DMS114 treated with DMSO at 0.1 percent for 48 hours (cell line): ENCODE data around the gene CEP112.
"Not testable (repeated sequence)": the region's sequence is repeated elsewhere in the genome, so short reads cannot be mapped to it uniquely, and the experiment has no call there.

Experiments
- DNase-seq: peaks from one replicate; lab custom pipeline; 2025; ENCODE audit not compliant: unreplicated experiment; lab: John Stamatoyannopoulos, UW

Gene CEP112

GRCh38 chr17:65794572-65794971 is 397.4 kb downstream of the CEP112 start:
- DNase-seq, result no peak

GRCh38 chr17:65790241-65790640 is 401.7 kb downstream of the CEP112 start:
- DNase-seq, result no peak

- DNase-seq, result no peak
Observed at GRCh38 chr17:65787503-65787902, 404.4 kb downstream of the CEP112 start.

GRCh38 chr17:65786479-65786878 is 405.5 kb downstream of the CEP112 start:
- DNase-seq, result no peak

- no peak for DNase-seq
Observed at GRCh38 chr17:65785109-65785508, 406.8 kb downstream of the CEP112 start.

GRCh38 chr17:65783845-65784334 is 408.0 kb downstream of the CEP112 start:
- no peak for DNase-seq

GRCh38 chr17:65782104-65782706 is 409.7 kb downstream of the CEP112 start:
- not testable (repeated sequence) for DNase-seq

- no peak for DNase-seq
Observed at GRCh38 chr17:65780111-65780510, 411.8 kb downstream of the CEP112 start.

GRCh38 chr17:65776890-65777289 is 415.0 kb downstream of the CEP112 start:
- DNase-seq, result no peak

- no peak for DNase-seq
Observed at GRCh38 chr17:65774787-65775186, 417.1 kb downstream of the CEP112 start.

- DNase-seq, result no peak
Observed at GRCh38 chr17:65772989-65773388, 418.9 kb downstream of the CEP112 start.

GRCh38 chr17:65771704-65772103 is 420.2 kb downstream of the CEP112 start:
- DNase-seq, result no peak

- no peak for DNase-seq
Observed at GRCh38 chr17:65763786-65764185, 428.1 kb downstream of the CEP112 start.

- DNase-seq, result no peak
Observed at GRCh38 chr17:65762973-65763372, 429.0 kb downstream of the CEP112 start.

GRCh38 chr17:65759532-65759931 is 432.4 kb downstream of the CEP112 start:
- DNase-seq, result no peak

- no peak for DNase-seq
Observed at GRCh38 chr17:65756760-65757159, 435.2 kb downstream of the CEP112 start.

- no peak for DNase-seq
Observed at GRCh38 chr17:65755799-65756198, 436.1 kb downstream of the CEP112 start.

- no peak for DNase-seq
Observed at GRCh38 chr17:65754630-65755029, 437.3 kb downstream of the CEP112 start.

GRCh38 chr17:65754081-65754480 is 437.9 kb downstream of the CEP112 start:
- no peak for DNase-seq

- DNase-seq, result no peak
Observed at GRCh38 chr17:65753348-65753747, 438.6 kb downstream of the CEP112 start.

GRCh38 chr17:65751263-65751662 is 440.7 kb downstream of the CEP112 start:
- DNase-seq, result no peak

GRCh38 chr17:65750631-65751115 is 441.3 kb downstream of the CEP112 start:
- no peak for DNase-seq

- DNase-seq, result no peak
Observed at GRCh38 chr17:65750166-65750565, 441.8 kb downstream of the CEP112 start.
